CD4-positive, alpha-beta T cell treated with Interleukin-6 at 100 ng/mL for 8 hours (primary cell): ENCODE data around the gene CPSF4L.
"Not testable (repeated sequence)": the region's sequence is repeated elsewhere in the genome, so short reads cannot be mapped to it uniquely, and the experiment has no call there.

Experiments used
- DNase-seq: peaks from one replicate; pipeline ENCODE4 v3.0.0-alpha.2; 2020; ENCODE audit warnings: mixed read lengths, low spot score

The CPSF4L gene

GRCh38 chr17:73268582-73269328 is 7.1 kb upstream of the CPSF4L start:
- DNase-seq, result no peak

GRCh38 chr17:73267648-73268537 is 6.2 kb upstream of the CPSF4L start:
- DNase-seq, result no peak

- DNase-seq, result no peak
Measured at GRCh38 chr17:73266796-73267195, 5.1 kb upstream of the CPSF4L start.

GRCh38 chr17:73265646-73266640 is 4.3 kb upstream of the CPSF4L start:
- DNase-seq, result no peak

DNA sequence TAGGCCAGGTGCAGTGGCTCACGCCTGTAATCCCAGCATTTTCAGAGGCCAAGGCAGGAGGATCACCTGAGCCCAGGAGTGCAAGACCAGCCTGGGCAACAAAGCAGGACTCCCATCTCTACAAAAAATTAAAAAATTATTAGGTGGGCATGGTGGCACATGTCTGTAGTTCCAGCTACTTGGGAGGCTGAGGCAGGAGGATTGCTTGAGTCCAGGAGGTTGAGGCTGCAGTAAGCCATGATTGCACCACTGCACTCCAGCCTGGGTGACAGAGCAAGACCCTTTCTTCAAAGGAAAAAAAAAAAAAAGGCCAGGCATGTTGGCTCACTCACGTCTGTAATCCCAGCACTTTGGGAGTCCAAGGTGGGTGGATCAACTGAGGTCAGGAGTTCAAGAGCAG is 2.8 kb upstream of the CPSF4L start:
- not testable (repeated sequence) for DNase-seq

- no peak for DNase-seq
Measured at GRCh38 chr17:73262676-73263642, 1.3 kb upstream of the CPSF4L start.

DNA sequence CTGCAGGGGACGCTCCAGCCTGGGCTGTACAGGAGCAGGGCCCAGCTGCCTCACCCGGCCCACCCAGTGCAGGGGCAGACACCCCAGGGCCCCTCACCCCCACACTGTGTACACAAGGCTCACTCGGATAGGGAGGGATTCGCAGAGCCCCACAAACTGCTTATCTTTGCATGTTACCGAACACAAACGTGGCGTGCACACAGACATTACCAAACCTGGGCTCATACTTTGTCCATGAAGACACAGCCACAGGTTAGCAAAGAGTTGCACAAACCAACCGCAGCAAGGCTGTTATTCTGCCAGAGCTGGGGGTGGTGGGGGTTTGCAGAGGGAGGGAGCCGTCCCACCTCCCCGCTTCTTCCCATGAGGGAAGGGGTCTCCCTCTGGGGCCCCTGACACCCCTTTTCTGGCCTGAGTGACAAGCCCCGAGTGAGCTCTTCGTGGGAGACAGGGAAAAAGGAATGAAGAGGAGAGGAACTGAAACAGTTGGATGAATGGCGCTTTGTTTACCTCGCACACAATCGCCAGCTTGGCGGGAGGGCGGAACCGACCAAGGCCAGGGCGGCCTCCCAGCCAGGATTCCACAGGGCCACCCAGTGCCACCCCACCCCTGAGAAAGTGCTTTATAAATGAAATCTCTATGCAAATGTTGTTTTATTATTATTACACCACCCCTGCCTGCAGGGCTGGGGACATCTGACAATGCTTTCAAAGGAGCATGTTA is 434 bp upstream of the CPSF4L start:
- no peak for DNase-seq

GRCh38 chr17:73257516-73257915 is 4.2 kb downstream of the CPSF4L start:
- DNase-seq, result no peak

GRCh38 chr17:73256220-73256619 is 5.5 kb downstream of the CPSF4L start:
- no peak for DNase-seq

- DNase-seq, result peak; percentile 28
Measured at GRCh38 chr17:73255671-73256181, 6.0 kb downstream of the CPSF4L start.

GRCh38 chr17:73251871-73252270 is 9.8 kb downstream of the CPSF4L start:
- DNase-seq, result no peak

- no peak for DNase-seq
Measured at GRCh38 chr17:73250851-73251640, 10.6 kb downstream of the CPSF4L start.

DNA sequence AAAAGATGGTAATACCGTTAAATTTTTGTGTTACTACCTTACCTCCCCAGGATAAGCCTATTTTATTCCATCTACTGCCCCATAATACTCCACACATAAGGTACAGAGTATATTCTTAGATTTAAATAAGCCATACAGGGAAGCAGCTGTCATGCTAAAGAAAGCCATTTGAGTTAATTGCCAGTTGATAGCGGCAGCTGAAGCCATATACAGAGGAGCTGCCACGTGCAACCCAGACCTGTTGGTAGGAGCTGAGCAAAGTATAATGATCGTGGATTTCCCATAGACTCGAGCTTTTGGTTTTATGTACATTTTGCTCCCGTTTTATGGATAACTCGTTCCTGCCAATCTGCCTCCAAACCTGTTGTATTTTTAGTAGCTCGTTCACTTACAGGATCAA is 12.0 kb downstream of the CPSF4L start:
- DNase-seq, result no peak

GRCh38 chr17:73248532-73248931 is 13.1 kb downstream of the CPSF4L start:
- DNase-seq, result no peak

DNA sequence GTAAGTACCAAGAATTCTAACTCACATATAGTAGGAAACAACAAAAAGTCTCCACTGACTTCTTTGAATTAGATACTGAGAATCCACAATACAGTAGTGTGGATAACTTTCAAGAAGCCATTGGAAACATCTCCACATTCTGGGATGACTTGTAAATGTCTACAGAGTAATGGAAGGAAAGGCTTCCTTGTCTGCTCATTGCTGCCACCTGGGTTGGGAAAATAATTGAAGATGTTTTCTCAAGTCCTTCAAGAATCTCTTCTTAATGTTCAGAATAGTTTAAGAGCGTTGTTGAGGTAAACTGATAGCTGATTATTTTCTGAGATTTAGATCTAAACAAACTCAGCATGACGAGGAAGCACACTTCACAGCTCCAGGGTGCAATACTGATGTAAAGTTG is 14.0 kb downstream of the CPSF4L start:
- no peak for DNase-seq

GRCh38 chr17:73240561-73240960 is 21.1 kb downstream of the CPSF4L start:
- DNase-seq, result no peak

DNA sequence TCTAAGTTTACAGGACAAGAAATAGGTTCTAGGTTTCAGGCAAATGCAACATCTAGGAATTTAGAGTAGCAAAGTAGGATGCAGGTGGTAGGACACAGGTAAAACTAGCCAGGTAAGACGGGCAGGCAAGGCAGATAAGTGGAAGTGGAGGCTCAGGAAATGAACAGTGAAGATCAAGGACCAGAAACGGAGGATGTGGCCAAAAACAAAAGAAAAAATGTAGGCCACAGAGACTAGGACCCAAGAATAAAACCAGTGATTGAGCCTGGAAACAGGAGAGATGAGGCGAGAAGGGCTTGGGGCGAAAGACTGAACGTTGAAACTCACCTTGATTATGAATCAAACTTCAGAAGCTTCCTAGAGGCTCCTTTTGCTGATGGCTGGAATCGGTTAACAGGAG is 24.0 kb downstream of the CPSF4L start:
- peak; percentile 8 for DNase-seq

GRCh38 chr17:73234736-73235135 is 26.9 kb downstream of the CPSF4L start:
- DNase-seq, result no peak
